Adrenal gland (tissue), 5 donors: ENCODE measurements around the gene SPATS2.

ENCODE experiments used
- POLR2A ChIP-seq, 2 donors: fragments of 450-650 bp; IDR thresholded peaks; one replicate each; pipeline ENCODE4 v1.6.1; 2017; ENCODE audit warnings: antibody characterized with exemption in 2 of 2, mild to moderate bottlenecking in 2 of 2, moderate library complexity in 1 of 2
- TF ChIP-seq, protein P1 (sequence below), 6 experiments: fragments of 450-650 bp in 4 of 6; fragments of 200-600 bp in 2 of 6; sonication (generic) in 1 of 6; IDR thresholded peaks; 1 replicate in 5 of 6; 2 replicates in 1 of 6; pipeline versions ENCODE4 v1.5.1 to v1.8.0; 2016 to 2021; ENCODE audit warnings: antibody characterized with exemption in 6 of 6, mild to moderate bottlenecking in 2 of 6, moderate library complexity in 1 of 6
- donor health status: DM: no; HTN: no; CAD: no.

DNA sequence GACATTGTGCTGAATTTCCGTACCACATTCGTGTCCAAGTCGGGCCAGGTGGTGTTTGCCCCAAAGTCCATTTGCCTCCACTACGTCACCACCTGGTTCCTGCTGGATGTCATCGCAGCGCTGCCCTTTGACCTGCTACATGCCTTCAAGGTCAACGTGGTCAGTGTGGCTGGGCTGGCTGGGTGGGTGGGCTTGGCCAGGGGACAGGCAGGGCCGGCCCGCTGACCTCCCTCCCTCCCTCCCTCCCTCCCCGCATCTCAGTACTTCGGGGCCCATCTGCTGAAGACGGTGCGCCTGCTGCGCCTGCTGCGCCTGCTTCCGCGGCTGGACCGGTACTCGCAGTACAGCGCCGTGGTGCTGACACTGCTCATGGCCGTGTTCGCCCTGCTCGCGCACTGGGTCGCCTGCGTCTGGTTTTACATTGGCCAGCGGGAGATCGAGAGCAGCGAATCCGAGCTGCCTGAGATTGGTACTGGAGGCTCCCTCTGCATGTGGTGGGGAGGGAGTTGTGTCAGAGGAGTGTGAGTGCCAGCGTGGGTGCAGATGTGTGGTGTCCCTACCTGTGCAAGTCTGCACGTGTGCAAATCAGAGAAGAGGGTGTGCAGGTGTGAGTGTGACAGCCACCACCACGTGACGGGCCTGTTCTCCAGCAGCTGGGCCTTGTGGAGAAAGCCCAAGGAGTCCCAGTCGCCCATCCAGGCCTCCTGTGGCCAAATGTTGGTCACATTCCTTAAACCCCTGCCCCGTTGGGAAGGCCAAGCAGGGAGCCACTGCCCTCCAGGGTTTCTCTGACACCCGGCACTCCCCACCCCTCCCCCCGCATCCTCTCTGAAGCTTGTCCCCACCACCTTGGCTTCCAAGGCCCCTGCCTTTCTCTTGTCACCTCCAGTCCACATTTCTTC lies 176.9 kb downstream of the SPATS2 start:
- TF ChIP-seq, protein P1, sequence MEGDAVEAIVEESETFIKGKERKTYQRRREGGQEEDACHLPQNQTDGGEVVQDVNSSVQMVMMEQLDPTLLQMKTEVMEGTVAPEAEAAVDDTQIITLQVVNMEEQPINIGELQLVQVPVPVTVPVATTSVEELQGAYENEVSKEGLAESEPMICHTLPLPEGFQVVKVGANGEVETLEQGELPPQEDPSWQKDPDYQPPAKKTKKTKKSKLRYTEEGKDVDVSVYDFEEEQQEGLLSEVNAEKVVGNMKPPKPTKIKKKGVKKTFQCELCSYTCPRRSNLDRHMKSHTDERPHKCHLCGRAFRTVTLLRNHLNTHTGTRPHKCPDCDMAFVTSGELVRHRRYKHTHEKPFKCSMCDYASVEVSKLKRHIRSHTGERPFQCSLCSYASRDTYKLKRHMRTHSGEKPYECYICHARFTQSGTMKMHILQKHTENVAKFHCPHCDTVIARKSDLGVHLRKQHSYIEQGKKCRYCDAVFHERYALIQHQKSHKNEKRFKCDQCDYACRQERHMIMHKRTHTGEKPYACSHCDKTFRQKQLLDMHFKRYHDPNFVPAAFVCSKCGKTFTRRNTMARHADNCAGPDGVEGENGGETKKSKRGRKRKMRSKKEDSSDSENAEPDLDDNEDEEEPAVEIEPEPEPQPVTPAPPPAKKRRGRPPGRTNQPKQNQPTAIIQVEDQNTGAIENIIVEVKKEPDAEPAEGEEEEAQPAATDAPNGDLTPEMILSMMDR (IDR thresholded peaks at IDR 0.05) = no peak
- no peak for TF ChIP-seq POLR2A (IDR thresholded peaks at IDR 0.05)
